ENCODE measurements around the gene FBXO41.

FBXO41 gene

DNA sequence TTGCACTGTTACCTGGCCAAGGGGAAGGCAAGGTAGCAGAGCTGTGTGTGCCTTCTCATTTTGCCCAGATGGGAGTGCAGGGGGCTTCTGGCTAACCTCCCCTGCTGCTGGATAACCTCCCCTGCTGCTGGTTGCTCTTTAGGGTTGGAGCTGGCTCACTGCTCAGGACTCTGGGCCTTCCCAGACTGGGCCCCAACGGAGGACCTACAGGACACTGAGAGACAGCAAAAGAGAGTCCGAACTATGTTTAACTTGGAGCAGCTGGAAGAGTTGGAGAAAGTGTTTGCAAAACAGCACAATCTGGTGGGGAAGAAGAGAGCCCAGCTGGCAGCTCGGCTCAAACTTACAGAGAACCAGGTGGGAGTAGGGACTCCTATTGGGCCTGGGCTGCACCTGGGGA is 76.0 kb downstream of the FBXO41 start:
- no peak for DNase-seq

DNA sequence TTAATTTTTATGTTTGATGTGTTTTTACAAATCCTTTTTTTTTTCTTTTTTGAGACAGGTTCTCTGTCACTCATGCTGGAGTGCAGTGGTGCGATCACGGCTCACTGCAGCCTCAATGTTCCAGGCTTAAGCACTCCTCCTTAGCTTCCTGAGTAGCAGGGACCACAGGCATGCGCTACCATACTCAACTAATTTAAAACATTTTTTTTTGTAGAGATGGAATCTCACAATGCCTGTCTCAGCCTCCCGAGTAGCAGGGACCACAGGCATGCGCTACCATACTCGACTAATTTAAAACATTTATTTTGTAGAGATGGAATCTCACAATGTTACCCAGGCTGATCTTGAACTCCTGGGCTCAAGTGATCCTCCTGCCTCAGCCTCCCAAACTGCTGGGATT is 78.7 kb downstream of the FBXO41 start:
- DNase-seq, result no peak

Measured in stimulated activated CD4-positive, alpha-beta T cell treated with anti-CD3 and anti-CD28 coated beads, Interleukin-1b, Interleukin-23, amount 100 ng/mL, for 48 hours (primary cell).